A549 (cell line): ENCODE data around the gene CARMIL3.
A peak's percentile ranks its signal among the peaks of the same experiment; 100 is the strongest.

Source experiments
- HEYL ChIP-seq: fragments of 250-450 bp; sonication (Bioruptor Pico); IDR thresholded peaks from 2 replicates; pipeline ENCODE4 v1.8.0; 2021; ENCODE audit warnings: mild to moderate bottlenecking, moderate library complexity
- HOXB5 ChIP-seq: fragments of 250-450 bp; sonication (Bioruptor Pico); IDR thresholded peaks from 2 replicates; pipeline ENCODE4 v1.5.0; 2020; ENCODE audit warnings: mild to moderate bottlenecking, moderate library complexity
- KDM1A ChIP-seq: fragments of 200-600 bp; sonication (generic); IDR thresholded peaks from 2 replicates; pipeline ENCODE4 v1.6.1; 2016; ENCODE audit warnings: low read depth, mild to moderate bottlenecking
- POLR2A ChIP-seq: IDR thresholded peaks from 2 replicates; pipeline ENCODE4 v1.6.1; 2012; ENCODE audit warnings: mild to moderate bottlenecking, low read length
- SMC3 ChIP-seq: fragments of >200 bp; sonication (Bioruptor Twin); formaldehyde crosslinking; IDR thresholded peaks from 3 replicates; pipeline ENCODE4 v1.6.1; 2018; ENCODE audit warnings: inconsistent platforms
- TF ChIP-seq, protein P1 (sequence below): fragments of >200 bp; sonication (Bioruptor Twin); formaldehyde crosslinking; IDR thresholded peaks from 3 replicates; pipeline ENCODE4 v1.5.1; 2016
- TF ChIP-seq, protein P2 (sequence below): IDR thresholded peaks from 2 replicates; pipeline ENCODE4 v1.6.1; 2012

DNA sequence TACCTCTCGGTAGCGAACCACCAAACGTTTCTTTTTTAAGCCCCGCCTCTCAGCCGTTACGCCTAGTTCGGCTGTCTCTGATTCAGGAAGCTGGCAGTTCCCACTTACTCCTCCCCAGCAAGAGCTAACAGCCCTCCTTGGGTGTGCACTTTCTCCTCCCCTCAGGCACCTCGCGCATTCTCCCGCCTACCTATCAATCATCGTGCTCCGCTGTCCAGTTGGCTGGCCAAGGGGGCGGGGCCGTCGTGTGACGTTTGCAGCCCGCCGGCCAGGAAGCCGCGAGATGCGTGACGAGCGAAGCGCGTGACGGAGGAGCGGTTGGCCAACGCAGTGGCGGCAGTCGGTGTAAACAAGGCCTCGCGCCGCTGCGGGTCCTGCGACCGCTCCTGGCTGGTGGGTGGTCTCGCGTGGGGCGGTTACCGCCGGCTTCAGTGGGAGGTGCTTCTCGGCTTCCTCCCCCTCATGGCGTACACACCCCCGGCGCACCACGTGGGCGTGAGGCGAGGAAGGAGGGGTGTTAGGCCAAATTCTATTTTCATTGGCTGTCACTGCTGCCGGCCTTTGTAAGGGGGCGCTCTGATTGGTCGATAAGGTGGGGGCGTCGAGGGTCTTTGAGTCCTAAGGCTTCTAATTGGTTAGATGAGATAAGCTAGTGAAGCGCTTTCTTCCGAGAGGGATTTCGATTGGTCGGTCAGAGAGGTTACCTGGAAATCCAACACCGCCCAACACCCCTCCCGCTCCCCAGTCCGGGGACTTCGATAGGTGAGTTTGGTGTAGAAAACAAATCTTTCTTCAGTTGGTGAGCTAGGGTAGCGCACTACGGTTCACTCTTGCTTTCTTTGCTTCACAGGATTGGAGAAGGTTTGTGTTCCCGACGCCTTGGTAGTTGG lies 63.0 kb downstream of the CARMIL3 start, which contains the start of the genes DCAF11 and NRL:
- no peak for TF ChIP-seq SMC3
- TF ChIP-seq, protein P1, sequence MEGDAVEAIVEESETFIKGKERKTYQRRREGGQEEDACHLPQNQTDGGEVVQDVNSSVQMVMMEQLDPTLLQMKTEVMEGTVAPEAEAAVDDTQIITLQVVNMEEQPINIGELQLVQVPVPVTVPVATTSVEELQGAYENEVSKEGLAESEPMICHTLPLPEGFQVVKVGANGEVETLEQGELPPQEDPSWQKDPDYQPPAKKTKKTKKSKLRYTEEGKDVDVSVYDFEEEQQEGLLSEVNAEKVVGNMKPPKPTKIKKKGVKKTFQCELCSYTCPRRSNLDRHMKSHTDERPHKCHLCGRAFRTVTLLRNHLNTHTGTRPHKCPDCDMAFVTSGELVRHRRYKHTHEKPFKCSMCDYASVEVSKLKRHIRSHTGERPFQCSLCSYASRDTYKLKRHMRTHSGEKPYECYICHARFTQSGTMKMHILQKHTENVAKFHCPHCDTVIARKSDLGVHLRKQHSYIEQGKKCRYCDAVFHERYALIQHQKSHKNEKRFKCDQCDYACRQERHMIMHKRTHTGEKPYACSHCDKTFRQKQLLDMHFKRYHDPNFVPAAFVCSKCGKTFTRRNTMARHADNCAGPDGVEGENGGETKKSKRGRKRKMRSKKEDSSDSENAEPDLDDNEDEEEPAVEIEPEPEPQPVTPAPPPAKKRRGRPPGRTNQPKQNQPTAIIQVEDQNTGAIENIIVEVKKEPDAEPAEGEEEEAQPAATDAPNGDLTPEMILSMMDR: no peak
- TF ChIP-seq KDM1A: no peak
- TF ChIP-seq HEYL: no peak
- TF ChIP-seq HOXB5 (CRISPR knock-in tag): peak; percentile 100
- 0 out of 2 replicates have a peak, but pooled peaks have one; percentile 3 for TF ChIP-seq POLR2A
- TF ChIP-seq, protein P2, sequence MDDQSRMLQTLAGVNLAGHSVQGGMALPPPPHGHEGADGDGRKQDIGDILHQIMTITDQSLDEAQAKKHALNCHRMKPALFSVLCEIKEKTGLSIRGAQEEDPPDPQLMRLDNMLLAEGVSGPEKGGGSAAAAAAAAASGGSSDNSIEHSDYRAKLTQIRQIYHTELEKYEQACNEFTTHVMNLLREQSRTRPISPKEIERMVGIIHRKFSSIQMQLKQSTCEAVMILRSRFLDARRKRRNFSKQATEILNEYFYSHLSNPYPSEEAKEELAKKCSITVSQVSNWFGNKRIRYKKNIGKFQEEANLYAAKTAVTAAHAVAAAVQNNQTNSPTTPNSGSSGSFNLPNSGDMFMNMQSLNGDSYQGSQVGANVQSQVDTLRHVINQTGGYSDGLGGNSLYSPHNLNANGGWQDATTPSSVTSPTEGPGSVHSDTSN: peak; percentile 86
